ENCODE data around the gene CFAP77.

Gene CFAP77

DNA sequence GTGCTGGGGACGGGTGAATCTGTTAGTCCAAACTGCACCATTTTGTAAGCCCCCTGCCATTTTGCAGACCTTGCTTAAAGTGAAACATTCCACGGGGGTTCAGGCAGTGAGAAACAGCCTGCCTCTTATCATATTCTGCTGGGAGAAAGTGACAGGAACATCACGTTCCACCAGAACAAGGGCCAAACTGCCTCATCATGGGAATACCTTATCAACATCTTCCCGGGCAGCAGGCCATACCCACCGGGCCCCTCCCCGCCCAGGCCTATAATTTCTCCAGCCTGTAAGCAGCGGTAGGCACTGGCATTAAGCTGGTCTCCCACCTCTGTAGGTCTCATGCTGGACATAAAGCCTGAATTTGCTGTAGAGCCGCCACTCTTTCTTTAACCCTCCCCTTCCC, 1.5 kb upstream of the CFAP77 start:
- no peak for DNase-seq (ENCODE audit: low read depth)

GRCh38 chr9:132410642-132411041, 631 bp downstream of the CFAP77 start:
- no peak for DNase-seq (ENCODE audit: low read depth)

DNA sequence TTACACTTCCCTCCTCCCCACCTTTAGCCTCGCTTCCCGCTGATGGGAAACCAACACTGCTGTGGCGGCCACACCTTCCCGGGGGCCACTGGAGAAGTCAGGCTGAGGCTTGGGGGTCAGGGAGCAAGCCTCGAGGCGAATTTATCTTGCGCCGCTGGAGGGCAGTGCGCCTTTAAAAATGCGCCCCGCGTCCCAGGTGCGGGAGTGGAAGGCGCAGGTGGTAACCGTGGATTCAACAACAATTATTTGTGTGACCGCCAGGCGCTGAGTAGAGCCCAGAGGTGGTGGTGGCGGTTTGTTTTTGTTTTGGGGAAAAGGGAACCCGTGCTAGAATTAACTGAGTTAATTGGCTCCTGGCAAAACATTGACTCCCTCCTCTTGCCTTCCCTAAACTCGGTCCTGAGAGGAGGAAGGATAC, 1.1 kb downstream of the CFAP77 start:
- DNase-seq (ENCODE audit: low read depth), result peak; percentile 52

DNA sequence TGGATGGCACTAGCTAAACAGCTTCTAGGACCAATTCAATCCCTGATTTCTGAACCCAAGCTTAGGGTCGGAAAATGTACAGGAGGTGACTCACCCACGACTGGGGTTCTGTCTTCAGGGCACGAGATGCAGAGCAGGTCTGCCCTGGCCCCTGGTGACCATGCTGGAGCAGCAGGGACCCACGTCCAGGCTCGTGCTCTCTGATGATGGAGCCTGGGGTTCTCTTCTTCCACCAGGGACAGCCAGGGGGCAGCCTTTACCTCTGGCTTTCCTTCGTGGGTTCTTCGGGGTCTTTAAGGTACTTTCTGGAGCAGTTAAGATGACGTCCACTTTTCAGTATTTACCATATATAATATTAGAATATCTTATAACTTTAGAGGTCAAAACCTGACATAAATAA, 2.1 kb downstream of the CFAP77 start:
- DNase-seq (ENCODE audit: low read depth), result no peak

DNA sequence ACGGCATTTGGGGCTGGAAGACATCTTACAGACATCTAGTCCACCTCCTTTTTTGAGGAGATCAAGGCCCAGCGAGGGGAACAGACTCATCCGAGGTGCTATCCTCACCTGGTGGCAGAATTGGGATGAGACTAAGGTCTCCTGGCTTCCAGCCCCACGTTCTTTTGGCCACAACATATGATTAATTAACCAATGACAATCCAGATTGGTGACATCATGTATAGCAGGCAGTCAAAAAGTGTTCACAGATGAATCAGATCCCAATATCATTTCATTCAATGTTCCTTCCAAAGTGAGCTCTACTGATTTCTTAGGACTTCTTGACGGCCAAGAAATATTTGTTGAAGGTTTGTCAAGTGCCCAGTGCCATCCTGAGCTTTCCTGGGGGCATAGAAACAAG, 3.9 kb downstream of the CFAP77 start:
- no peak for DNase-seq (ENCODE audit: low read depth)

GRCh38 chr9:132414731-132415130, 4.7 kb downstream of the CFAP77 start:
- no peak for DNase-seq (ENCODE audit: low read depth)

- no peak for DNase-seq (ENCODE audit: low read depth)
Measured at GRCh38 chr9:132415181-132415580, 5.2 kb downstream of the CFAP77 start.

DNA sequence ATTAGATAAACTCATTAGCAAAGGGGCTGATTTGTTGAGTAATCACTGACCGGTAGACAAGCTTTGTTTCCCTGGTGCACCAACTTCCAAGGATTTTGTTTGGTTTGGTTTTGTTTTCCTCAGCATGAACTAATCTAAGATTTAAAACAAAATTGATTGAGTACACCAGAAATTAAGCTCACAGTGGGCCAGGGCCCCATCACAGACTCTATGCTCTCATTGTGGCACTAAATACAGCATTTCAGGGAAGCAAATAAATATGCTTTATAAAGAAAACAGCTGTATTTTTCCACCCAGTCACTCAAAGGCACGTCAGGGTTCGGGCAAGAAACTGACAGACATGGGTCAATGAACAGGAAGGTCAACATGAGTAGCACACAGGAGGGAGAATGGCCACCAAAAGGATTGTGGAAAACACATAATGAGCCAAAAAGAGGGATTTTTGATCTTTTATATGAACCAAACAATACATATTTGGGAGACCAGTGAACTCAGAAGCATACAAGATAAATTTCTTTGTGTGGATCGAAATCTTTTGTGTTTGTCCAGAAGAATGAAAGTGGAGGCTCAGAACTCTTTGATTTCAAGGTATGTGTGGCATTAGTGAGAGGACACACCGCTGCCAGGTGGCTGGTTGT, 8.8 kb downstream of the CFAP77 start:
- no peak for DNase-seq (ENCODE audit: low read depth)

- DNase-seq (ENCODE audit: low read depth), result no peak
Measured at GRCh38 chr9:132422574-132422973, 12.6 kb downstream of the CFAP77 start.

DNA sequence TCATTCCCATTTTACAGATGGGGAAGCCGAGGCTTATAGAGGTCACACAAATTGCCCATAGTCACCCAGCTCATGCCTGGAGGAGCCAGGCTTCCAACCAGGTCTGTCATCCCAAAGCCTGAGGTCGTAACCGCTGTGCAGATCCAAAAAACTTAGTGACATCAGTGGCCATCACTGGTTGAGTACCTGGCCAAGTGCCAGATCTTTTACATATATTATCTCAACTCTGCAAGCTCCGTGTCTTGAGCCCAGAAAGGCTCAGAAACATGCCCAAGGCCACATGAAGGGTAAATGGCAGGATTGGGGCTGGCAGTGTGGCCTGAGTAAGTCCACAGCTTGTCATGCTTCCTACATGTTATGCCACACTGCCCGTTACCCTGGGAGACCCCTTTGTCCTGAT, 13.5 kb downstream of the CFAP77 start:
- no peak for DNase-seq (ENCODE audit: low read depth)

DNA sequence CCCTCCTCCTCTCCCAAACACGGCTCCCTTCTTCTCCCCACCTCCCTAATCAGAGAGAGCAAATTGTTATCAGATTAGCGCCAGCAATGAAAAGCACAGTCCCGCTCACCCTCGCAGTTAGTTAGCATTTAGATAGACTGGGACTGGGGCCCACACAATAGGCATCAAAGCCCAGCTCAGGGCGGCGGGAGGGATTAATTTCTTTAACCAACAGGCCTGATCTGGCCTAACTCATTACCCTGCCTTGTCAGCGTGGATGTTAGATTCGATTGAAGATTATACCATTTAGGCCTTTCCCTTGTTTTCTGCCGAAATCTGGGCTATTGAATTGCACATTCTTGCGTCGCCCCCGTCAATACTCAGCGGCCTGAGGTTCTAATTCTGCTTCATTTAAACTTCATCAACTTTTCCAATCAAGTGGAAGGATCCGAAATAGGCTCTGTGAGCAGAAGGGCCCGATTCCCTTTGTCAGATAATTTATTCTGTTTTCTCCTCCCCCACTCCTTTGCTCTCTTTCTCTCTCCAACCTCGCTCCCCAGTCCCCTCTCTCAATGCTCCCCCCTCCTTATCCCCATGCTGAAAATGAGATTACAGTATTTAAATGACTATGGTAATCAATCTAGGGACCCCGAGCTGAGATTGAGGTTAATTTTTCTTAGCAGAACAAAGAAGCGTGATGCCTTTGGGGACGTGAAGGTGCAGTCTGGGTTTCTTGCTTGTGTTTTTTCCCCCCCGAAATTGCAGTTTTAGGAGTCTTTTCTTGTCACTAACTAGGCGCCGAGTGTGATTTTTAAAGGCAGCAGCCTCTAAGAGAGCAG, 15.1 kb downstream of the CFAP77 start:
- no peak for DNase-seq (ENCODE audit: low read depth)

GRCh38 chr9:132425675-132426062, 15.7 kb downstream of the CFAP77 start:
- no peak for DNase-seq (ENCODE audit: low read depth)

- DNase-seq (ENCODE audit: low read depth), result no peak
Measured at GRCh38 chr9:132426639-132427414, 16.8 kb downstream of the CFAP77 start.

DNA sequence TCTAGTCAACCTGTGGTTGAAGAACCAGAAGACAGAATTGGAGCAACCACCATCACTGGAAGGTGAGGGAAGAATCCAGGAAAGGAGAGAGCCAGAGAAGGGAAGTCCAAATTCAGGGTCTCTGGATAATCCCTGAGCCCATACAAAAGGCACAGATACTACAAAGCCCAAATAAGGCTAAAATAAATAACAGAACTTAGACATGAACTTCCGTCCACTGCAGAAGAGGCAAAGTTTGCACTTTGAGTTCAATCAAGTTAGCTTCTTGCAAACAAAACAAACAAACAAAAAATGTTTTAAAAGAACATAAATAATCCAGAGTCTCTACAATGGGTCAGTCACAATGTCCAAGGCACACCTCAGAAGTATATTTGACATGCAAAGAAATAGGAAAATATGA, 21.0 kb downstream of the CFAP77 start:
- DNase-seq (ENCODE audit: low read depth), result no peak

DNA sequence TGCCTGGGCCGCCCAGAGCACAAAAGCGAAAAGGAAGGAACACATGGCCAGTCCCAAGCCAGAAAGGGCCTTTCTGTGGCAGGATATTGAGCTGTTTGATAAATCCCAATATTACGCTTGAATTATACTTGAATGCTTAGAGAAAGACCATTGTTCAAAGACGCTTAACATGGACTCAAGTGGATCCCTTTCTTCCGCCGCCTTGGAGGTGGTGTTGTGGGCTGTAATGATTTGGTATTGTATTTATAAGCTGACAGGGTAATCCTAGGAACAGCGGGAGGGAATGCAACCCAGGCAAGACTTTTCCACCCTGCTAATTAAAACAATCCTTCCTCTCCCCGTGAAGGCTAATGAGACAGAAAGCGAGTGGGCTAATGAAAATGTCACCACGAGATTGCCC, 24.9 kb downstream of the CFAP77 start:
- DNase-seq (ENCODE audit: low read depth), result no peak

- no peak for DNase-seq (ENCODE audit: low read depth)
Measured at GRCh38 chr9:132439153-132439552, 29.1 kb downstream of the CFAP77 start.

- no peak for DNase-seq (ENCODE audit: low read depth)
Measured at GRCh38 chr9:132440735-132441134, 30.7 kb downstream of the CFAP77 start.

- no peak for DNase-seq (ENCODE audit: low read depth)
Measured at GRCh38 chr9:132441404-132441803, 31.4 kb downstream of the CFAP77 start.

DNA sequence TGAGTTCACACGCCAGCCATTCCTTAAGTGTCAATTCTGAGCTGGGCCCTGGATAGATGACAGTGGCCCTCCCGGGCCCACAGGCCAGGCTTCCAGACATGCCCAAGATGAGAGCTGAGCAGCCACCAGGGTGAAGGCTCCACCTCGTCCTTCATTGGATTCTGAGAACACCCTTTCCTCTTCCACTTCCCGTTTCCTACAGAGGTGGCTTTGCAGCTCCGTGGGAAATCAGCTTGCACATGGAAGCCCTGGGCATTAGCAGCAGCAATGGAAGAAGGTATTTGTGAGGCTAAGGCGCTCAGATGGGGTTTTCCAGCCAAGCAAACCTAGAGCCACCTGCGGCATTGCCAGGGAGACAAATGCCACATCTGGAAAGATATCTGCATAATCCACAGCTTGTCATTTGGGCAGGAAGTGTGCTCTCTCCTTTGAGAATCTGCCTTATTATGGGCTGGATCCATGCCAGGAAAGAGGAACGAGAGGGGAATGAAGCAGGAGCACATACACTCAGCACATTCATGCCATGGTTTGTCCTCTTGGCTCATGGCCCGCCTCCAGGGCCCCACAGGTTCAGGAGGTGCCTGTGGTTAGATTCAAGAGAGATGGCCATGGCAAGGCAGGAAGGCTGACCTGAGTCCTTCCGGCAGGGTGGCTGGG, 34.1 kb downstream of the CFAP77 start:
- no peak for DNase-seq (ENCODE audit: low read depth)

GRCh38 chr9:132446887-132447286, 36.9 kb downstream of the CFAP77 start:
- DNase-seq (ENCODE audit: low read depth), result no peak

DNA sequence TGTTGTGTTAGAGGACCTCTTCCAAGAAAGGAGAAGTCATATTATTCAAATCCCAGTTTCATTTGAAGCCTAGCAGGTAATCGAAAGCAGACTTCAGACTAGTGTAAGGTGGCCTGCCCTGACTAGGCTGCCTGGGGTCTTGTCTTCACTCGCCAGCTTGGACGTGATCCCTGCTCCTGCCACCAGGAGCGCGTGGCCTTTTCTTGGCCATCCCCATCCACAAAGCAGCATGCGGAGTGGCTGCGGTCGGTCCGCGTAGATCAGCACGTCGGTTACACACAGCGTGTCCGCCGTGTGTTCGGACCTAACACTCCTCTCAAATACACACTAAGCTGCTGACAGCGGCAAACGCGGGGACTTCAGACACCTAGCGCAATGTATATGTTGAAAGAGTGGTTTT, 37.3 kb downstream of the CFAP77 start:
- DNase-seq (ENCODE audit: low read depth), result no peak

DNA sequence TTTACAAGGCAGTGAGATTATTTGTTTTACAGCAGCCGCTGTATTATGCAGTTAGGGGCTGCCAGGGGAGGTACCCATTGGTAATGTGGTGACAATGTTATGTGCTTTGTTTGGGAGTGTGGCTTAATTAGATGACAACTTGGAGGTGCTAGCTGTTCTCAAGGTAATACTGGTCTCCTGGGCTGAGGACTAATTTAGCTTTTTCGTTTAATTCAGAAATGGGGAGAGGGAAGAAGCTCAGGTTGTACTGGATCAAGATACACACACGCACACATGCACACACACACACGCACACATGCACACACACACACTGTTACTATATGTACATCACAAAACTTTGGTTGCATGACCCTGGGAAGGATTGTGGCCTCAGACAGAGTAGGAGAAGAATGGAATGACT, 37.9 kb downstream of the CFAP77 start:
- no peak for DNase-seq (ENCODE audit: low read depth)

DNA sequence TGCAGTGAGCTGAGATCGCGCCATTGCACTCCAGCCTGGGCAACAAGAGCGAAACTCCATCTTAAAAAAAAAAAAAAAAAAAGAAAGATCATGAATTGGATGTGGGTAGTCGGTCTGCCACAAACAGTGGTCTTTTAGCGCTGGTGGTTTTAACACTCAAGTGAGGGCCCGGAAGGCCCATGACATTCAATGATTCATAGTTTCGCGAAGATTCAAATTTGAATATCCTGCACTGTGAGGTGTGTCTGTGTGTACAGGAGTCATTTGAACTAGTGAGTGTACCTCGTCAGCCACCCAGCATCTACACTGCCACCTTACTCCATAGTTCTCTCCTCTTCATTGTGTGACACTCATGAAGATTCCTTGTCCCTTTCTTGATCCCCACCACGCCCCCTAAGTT, 41.3 kb downstream of the CFAP77 start:
- no peak for DNase-seq (ENCODE audit: low read depth)
